GM18498 (cell line): ENCODE data around the gene CEP78.

Source experiments
- ATAC-seq: cut with Tn5 transposase; IDR thresholded peaks from one replicate; pipeline ENCODE4 v1.9.1; 2021; ENCODE audit warnings: mild to moderate bottlenecking, moderate library complexity; ENCODE audit not compliant: unreplicated experiment

Gene CEP78

DNA sequence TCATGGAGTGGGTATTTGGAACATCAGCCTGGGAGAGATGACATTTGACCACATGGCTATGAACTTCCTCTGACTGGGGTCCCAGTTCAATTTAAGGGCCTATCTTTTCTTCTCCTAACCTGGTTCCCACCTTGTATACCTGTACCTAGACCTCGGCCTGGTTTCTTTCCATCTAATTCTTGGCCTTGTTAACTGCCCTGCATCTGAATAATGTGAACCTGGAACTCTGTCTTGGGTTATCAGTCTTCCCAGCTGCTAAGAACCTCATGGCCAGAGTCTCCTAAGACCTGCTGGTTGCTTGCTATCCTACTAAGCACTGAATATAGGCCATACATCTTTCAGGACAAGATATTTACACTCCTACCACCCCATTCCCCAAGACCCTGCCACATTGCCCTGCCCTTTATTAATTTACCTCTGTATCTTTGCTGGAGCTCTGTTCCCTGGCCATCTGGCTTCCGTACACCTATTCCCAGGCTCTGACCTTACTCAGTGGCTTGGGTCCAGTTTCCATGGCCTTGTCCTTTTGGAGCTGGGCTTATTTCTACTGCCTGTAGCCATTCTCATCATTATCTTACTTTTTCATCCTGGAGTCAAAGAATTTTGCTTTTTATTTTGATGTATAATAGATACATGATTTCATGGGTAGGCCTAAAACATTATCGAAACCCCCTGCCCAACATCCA, 67.6 kb downstream of the CEP78 start:
- ATAC-seq, result no peak

DNA sequence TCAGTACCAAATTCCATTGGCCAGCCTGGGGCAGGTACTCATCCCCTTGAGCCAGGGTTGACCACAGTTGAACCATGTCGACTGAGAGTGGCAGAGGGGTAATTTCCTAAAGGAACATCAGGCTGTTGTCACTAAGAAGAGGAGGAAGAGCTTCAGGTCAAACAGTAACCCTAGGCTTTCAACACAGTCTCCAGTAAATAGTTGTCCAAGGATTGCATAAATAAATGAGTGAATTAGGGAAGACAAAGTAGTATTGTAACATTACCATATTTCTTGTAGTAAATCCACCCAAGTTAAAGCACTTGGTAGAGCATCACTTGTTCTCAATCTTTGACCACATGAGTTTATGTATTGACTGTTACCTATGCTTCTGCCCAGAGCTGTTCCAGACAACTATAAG, 68.5 kb downstream of the CEP78 start:
- no peak for ATAC-seq

DNA sequence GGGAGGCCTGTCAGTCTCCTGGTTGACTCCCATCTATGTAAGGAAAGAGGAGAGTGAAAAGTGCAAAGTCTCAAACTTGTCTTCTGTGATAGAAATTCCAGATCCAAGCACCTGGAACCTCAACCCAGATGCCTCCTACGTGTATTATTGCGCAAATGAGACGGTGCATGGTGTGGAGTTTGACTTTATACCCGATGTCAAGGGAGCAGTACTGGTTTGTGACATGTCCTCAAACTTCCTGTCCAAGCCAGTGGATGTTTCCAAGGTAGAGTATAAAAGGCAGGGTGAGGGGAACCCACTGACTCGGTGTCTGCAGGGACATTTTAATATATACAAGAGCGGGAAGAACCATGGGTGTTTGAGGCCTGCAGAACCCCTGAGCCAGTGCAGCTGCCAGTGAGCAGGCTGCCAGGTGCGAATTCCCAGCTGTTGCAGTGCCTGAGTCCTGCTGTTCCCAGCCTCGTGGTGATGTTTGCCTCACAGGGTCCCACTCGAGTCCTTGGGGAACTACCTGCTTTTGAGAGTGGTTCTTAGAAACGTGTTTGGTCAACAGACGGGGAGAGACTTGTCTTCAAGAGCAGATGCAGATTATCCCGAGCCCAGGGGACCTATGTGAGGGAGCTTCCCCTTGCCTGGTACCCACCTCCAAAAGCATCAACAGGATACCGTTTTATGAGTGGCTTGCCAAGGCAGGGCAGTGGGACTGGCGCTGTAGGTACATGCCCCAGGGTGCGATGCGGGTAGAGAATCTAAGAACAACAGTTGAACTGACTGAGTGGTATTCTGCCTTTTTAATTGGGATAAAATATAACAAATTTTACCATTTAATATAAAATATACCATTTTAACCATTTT, 70.6 kb downstream of the CEP78 start:
- ATAC-seq, result no peak

DNA sequence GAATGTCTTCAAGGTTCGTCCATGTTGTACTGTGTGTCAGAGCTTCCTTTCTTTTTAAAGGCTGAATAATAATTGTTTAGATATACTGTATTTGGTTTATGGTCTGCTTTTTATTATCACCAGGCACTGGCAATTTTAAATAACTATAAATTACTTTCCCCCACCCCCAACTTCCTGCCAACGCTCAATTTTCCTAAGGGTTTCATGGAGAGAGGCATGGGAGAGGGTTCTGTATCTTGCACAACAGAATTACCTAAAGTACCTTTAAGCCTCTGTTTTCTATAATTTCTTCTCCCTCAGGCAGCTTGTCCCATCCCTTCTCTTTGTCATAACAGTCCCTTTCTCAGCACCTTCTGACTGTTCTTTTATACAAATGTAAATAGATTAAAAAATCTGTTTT, 71.5 kb downstream of the CEP78 start:
- ATAC-seq, result no peak

DNA sequence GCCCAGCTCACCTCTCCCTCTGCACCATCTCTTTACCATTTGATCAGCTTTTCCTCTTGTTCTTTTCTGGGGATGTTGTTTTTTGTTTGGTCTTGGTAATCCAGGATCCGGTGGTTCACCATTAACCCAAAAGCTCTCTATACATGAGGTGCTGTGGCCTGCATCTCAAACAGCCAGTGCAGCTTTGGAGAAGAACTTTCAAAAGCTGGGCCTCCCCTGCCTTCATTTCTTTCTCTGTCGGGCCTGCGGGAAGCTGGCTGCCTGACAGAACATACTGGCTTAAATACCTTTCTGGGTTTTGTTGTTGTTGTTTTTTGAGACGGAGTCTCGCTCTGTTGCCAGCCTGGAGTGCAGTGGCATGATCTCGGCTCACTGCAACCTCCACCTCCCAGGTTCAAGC, 73.2 kb downstream of the CEP78 start:
- ATAC-seq, result no peak

DNA sequence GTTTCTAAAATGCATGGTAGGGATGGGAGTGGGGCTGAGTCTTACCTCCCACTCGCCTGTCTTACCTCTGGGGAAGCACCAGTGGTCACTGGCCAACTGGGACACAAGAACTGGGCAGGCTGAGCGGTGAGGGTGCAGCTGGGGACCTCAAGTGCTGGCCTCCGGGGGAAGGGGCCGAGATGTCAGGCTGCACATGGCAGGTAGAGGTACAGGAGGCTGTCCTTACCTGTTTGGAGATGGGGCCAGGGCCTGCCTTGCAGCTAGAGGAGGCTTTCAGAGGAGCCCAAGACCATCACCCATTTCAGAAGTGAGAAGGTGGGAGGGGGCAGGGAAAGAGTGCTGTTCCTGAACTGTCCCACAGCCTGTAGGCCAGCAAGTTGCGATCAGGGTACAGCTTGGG, 75.2 kb downstream of the CEP78 start:
- no peak for ATAC-seq

DNA sequence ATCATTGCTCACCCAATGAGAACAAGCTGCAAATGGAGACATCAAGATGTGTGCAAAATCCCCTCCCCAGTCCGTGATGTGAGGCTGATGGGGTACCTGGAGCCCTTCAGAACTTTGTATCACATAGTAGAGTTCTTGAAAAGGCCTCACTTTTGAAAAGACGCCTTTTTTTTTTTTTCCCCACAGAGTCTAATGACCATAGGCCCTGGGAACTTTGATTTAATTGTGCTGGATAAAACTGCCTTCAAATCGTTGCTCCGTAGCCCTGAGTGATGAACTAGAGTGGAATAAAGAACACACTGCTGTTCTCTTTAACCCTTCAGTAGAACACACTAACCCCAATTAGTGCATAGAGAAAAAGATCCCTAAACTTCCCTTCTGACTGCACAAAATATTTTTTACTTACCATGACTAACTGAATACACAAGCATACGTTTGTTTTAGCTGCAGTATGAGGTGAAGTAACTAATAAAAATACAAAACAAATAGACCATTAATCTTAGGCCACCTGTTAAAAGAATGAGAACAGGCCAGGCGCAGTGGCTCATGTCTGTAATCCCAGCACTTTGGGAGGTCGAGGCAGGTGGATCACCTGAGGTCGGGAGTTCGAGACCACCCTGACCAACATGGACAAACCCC, 76.1 kb downstream of the CEP78 start:
- no peak for ATAC-seq

DNA sequence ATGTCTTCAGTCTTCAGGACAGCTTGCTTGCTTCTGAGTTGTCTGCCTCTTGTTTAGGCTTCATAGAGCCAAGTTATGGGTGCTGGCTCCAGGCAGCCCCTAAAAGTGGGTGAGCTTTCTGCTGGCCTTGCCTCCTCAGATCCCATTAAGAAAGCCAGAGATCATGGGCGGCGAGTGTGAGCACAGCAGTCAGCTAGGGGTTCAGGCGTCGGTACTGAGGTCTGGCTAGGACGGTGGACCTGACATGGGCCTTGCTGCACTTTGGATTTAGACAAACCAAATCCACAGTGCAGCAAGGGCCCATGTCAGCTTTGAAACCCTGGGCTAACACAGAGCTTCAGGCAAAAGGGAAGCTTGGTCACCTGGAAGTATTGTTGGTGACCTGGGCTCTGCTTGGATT, 78.7 kb downstream of the CEP78 start:
- no peak for ATAC-seq

DNA sequence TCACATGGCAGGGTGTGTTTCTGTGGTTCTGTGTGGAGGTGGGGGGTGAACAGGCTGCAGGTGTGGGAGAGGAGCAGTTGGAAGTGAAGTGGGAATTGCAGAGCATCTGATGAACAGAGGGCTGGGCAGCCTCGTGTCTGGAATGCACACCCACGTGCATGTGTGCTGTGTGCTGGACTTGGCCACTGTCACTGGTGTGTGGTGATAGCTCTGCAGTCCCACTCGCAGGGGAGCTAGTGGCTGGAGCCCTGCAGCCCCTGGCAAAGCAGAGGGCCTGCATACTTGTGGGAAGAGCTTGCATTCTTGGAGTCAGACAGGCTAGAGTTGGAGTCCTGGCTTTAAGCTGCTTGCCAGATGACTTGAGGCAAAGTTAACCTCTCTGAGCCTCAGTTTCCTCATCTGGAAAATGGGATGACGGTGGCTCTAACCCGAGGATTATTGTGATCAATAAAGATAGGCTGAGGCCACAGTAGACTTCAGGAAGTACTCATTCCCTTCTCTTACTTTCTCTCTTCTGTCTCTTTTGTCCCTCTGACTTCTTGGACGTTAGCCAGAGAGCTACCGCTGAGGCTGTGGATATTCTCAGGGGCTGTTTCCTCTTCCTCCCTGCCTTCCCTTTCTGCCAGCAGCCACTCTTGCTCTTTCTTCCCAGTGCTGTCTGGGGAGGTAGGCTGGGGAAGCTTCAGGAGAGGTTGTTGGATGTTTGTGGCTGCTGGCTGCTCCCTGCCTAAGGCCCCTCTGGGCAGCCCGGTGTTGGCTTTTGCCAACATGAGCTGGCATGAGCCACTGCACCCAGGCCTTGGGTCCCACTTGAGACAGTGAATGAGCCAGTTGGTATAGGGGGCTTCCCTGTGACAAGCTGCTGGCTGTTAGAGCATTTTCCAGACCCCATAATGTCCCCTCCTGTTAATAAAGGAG, 79.3 kb downstream of the CEP78 start:
- ATAC-seq, result no peak

DNA sequence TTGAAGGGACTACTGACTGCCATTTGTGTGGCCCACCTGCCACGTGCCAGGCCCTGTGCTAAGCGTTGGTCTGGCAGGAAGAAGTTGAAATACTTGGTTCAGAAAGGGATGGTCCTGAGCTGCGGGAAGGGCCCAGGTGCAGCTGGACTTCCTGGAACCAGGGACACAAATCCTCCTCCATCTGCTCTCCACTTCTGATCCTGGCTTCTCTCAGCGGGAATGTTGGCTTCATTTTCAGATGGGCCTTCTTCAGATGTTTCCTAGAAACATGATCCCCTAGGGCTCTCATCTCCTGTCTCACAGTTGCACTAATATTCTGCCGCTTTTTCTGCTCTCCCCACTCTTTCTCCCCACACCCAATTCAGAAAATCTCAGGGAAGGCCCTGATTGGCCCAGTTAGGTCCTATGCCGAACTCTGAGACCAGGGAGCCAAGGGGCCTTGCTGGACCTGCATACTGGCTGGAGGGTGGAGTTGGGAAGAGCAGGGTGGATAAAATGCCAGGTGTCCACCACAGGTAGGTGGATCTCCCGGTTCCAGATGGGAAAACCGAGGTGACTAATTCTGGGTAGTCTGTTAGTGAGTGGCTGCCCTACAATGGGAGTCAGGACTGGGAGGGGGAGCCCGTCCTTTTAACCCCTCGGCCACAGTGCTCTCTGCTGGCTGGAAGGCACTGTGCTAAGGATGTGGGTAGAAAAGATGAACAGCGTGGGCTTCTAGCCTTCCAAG, 80.5 kb downstream of the CEP78 start:
- ATAC-seq, result no peak

DNA sequence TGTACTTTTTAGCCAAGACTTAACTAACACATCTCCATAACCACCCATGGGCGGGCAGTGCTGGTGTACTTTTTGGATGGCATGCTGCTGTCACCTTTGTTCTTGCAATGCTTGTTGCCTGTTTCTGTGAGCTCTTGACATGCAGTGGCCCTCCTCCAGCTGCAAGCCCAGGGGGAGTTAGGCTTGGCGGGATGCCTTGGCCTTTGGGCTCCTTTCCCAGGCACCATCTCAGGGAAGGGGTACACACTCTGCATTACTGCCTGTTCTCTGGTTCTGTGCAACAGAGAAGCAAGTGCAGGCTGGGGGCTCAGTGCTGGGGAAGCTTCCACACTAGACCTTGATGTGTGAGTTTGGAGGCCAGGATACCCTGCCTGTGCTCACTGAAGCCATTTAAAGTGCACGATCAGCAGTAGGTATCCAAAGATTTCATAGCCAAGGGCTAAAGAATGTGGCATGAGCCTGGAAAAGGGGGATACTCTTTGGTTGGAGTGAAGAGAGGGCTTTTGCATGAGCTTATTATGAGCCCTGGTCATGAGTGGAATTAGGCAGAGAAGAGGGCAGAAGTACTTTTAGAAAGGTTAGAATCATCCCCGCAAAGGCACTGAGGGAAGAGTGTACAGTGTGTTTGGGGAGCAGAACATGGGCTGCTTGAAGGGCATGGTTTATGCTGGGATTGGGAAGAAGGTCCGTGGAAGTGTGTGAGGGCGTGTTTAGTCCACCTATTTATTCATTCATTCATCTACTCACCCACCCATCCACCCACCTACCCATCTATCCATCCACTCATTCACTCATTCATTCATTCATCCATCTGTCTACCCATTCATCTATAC, 83.5 kb downstream of the CEP78 start:
- no peak for ATAC-seq

DNA sequence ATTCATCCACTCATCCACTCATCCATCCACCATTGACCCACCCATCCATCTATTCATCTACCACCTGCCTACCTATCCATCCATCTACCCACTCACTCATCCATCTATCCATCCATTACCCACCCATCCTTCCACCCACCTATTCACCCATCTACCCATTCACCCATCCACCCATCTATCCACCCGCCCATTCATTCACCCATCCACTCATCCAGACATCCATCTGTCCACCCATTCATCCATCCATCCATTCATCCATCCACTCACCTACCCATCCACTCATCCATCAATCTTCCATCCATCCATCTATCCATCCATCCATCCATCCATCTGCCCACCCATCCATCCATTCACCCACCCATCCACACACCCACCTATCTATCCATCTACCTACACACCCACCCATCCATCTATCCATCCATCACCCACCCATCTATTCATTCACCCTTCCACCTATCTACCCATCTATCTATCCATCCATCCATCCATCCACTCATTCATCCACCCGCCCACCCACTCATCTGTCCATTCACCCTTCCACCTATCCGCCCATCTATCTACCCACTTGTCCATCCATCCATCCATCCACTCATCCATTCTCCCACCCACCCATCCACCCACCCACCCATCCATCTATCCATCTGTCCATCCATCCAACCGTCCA, 84.3 kb downstream of the CEP78 start:
- ATAC-seq, result no peak

DNA sequence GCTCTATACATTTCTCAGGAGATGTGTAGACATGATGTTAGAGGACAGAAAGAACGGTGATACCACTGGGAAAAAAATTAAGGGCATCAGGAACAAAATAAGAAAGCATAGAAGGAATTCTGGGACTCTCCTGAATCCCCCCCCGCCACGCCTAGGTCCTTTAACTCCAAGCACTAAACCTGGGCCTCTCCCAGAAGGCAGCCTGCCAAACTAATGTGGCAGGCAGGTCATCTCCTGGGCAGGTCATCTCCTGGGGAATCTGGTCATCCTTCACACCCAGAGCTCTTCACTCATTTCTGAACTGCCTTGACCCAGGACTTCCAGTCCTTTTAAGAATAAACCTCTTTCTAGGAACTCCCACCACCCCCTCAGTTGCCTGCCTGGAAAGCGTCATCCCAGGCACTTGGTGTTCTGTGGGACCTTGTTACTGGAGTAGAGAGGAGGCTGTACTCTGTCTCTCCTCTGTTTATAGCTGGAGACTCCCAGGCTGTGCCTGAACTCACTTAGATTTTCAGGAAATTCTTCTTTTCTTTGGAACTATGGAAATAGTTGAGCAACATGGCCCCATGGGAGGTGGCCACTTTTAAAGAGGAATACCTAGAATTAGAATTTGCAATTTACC, 85.1 kb downstream of the CEP78 start:
- ATAC-seq, result no peak

DNA sequence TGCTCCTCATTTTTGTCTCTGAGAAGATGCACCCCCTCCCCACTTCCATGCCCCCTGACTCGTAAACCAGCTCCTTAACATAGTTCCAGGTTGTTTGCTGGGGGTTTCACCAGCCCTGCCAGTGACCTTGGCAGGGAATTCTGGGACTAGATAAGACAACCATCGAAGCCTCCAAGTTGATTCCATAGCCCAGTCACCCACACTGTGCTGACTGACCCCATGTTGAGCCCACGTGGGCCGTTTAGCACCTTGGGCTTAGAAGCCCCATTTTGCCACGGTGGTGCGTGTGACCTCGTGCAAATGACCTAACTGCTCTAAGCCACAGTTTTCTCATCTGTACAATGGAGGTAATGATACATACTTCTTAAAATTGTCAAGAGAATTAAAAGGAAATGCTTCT, 85.6 kb downstream of the CEP78 start:
- no peak for ATAC-seq

DNA sequence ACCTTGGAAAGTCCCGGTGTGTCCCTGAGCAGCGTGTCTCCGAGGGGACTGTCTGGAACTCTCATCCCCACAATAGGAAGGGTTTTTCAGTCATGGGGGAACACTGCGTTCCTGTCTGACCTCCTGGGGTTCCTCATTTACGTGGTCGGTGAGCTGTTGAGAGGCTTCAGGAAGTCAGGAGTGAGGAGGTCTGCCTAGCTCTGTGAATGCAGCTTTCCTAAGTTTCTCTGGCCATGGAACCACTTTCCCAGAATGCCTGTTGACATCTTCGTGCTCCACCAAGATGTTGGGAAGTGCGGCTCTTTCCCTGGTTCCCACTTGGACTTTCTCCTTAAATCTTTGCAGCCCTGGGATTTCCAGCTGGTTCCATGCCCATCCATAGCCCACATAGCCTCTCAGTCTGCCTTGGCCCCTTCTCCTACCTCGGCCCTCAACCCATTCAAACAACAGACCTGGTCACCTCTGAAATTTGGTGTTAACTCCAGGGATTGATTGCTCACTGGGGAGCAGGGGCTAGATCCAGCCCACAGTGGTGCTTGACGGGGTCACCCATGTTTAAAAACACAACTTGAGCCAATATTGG, 88.3 kb downstream of the CEP78 start:
- ATAC-seq, result no peak

DNA sequence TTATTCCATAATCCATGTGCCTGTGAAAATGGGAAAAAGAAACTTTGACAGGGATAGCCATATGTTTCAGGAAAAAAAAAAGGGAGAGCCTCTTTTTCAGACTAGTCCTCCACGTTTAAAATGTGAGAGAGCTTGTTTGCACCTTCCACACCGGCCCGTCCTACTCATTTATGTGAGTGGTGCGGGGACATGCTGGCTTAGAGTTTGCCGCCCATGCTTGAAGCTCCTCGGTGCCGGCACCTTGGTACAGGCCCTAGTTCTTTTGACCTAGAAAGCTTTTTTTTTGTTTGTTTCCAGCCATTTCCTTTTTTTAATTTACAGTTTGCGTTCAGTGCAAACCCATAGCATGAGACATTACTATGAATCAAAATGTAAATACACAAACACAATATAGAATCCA, 88.8 kb downstream of the CEP78 start:
- no peak for ATAC-seq

DNA sequence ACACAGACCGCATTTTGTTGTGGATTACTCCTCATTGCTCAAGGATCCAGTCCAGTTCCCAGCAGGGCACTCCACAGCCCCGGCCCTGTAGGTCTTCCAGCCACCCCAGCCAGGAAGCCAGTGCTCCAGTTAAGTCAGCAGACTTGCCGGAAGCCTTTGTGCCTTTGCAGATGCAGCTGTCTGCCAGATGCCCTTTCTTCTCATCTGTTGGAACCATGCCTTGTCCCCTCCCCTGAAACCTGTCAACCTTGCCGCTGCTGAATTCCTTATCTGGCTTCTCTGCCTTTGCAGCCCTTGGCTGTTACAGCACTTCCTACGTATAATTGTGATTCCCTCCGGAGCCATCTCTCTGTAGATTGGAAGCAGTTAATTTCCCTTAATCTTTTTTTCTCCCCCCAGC, 89.5 kb downstream of the CEP78 start:
- ATAC-seq, result no peak

DNA sequence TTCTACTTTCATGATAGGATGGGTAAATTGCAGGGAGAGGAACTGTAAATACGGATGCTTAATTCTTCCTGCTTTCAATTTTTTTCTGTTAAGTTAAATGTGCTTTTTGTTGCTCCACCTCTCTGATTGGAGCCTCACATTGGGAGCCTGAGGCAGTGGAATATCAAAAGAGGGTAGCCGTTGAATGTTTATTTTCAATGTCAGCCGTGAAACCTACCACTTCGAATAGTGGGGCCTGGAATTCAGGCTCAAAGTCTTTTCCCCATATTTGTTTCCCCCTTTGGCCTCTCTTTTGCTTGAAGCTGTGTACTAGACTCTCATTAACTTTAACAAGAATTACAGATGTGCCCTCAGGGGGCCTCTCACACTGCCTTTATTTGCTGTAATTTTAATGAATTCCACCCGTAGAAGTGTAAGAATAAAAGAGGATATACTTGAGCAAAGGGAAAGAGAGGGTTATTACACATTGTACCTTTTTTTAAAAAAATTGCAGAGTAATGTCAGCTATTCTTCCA, 90.0 kb downstream of the CEP78 start:
- ATAC-seq, result no peak
